AG09309 (cell line): ENCODE measurements around the gene METAP1D.
"Not testable (repeated sequence)": the region's sequence is repeated elsewhere in the genome, so short reads cannot be mapped to it uniquely, and the experiment has no call there.

Experiments used
- DNase-seq: peaks from one replicate; pipeline ENCODE4 v3.0.0-alpha.2; 2010; ENCODE audit warnings: low read depth
- H3K4me3 ChIP-seq: 2 replicates; pipeline ENCODE4 v1.5.1; 2011; ENCODE audit warnings: mild to moderate bottlenecking, low read depth, low read length, moderate library complexity; ENCODE audit not compliant: control insufficient read depth
- CTCF ChIP-seq: IDR thresholded peaks from 2 replicates; pipeline ENCODE4 v1.5.1; 2011; ENCODE audit warnings: mild to moderate bottlenecking, low read depth, low read length, inconsistent platforms; ENCODE audit not compliant: insufficient read depth, control insufficient read depth; ENCODE audit errors: missing control alignments

Gene METAP1D

DNA sequence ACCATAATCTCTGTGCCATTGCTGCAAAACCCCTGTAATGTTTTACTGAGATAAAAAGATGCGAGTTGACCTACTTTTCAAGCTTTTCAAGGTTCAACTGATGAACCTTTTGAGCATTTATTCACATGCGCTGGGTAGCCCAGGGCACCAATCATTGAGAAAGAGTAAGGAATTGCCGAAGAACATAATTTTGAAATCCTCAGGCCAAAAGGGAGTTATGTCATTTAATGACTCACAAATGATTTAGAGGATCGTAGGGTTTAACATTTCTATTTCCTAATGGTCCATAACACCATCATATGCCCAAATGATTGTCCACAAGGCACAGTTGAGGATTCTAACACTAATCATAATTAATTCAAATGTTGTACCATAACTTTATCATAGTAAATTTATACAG is 65.4 kb downstream of the METAP1D start:
- no peak for TF ChIP-seq CTCF
- H3K4me3 ChIP-seq: no peak overlapping the region
- no peak for DNase-seq

DNA sequence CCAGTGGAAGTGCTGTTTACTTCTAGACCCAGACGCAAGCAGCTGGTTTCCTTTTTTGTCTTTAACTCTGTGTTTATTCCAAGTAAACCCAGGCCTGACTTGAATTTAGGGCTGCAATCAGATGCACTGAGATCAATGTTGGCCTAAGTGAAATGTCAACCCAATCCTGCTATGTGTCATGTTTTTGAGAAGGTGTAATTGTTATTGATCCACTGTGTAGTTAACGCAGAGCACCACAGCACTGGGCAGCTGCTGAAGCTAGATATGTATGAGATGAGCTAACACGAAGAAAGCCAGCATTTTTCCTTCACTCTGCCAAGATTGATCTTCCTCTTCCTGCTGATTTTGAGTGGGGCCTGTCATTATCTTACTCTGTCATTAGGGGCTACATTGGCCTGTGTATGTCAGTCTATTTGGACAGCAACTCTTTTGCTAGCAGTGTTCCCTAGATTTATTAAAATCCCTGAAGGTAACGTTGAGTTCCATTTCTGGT is 66.7 kb downstream of the METAP1D start:
- H3K4me3 ChIP-seq: no peak overlapping the region
- no peak for DNase-seq
- TF ChIP-seq CTCF: no peak

DNA sequence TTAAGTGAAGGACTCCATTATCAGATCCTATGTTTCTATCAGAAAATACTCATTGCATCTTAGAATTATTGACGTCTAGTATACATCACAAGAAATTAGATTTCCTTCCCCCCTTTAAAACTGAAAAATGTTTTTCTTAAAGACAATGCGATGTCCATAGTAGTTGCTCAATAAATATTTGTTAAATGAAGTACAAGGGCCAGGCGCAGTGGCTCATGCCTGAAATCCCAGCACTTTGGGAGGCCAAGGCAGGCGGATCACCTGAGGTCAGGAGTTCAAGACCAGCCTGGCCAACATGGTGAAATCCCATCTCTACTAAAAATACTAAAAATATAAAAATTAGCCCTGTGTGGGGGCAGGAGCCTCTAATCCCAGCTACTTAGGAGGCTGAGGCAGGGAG is 68.2 kb downstream of the METAP1D start:
- DNase-seq: not testable (repeated sequence)

GRCh38 chr2:172070936-172071335 is 71.2 kb downstream of the METAP1D start:
- H3K4me3 ChIP-seq: no peak overlapping the region

More for the DNA sequence above, 68.2 kb downstream of the METAP1D start:
- H3K4me3 ChIP-seq: not testable (repeated sequence)

GRCh38 chr2:172072303-172072702 is 72.5 kb downstream of the METAP1D start:
- TF ChIP-seq CTCF: no peak
- H3K4me3 ChIP-seq: no peak overlapping the region
- DNase-seq: no peak

More at GRCh38 chr2:172070936-172071335, 71.2 kb downstream of the METAP1D start:
- DNase-seq: no peak
- TF ChIP-seq CTCF: no peak

DNA sequence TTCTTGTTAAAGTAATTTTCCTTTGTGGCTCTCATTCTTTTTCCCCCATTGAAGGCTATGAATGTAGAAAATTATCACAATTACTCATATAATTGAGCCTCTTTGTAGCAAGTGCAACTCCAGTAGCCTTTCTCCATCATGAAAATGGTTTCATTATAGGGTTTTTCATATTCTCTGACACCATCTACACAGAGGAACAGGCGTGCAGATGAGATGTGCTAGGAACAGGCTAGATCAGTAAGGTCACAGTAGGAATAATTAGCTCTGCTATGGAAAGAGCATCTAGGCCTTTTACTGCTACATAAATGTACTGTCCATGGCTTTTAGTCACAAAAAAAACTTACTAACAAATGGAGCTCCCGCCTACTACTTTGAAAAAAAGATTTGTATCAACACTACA is 73.0 kb downstream of the METAP1D start:
- H3K4me3 ChIP-seq: no peak overlapping the region
- no peak for TF ChIP-seq CTCF

DNA sequence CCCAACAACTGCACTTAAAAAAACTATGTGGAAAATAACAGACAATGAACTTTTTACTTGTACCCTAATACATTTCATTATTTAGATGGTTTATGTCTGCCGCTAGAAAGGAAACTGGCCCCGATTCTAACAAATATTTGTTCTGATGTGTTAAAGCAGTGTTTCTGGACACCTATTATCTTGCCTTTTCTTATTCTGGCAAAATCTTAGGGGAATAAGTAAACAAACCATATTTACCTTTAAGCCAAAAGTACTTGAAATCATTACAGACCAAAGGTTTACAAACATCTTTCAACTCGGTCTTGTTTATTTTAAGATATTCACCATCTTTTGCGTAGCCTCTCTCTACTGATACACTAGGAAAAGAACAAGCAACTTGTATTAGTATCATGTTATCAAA is 73.8 kb downstream of the METAP1D start:
- TF ChIP-seq CTCF: no peak
- H3K4me3 ChIP-seq: no peak overlapping the region
- DNase-seq: no peak

More for the DNA sequence above, 73.0 kb downstream of the METAP1D start:
- DNase-seq: no peak

- DNase-seq: no peak
- H3K4me3 ChIP-seq: no peak overlapping the region
- TF ChIP-seq CTCF: no peak
Measured at GRCh38 chr2:172074254-172074653, 74.5 kb downstream of the METAP1D start.
